Right lobe of liver (tissue), 4 donors: ENCODE results near the gene WDR45B.

Experiments
- POLR2A ChIP-seq: fragments of 450-650 bp; IDR thresholded peaks from one replicate; pipeline ENCODE4 v1.6.1; 2017; ENCODE audit warnings: antibody characterized with exemption, mild to moderate bottlenecking
- TF ChIP-seq, protein P1 (sequence below), 4 donors: fragments of 200-600 bp in 3 of 4; fragments of 450-650 bp in 1 of 4; IDR thresholded peaks; one replicate each; pipeline versions ENCODE4 v1.5.1 to v1.8.0; 2016 to 2022; ENCODE audit warnings: antibody characterized with exemption in 4 of 4, mild to moderate bottlenecking in 2 of 4
- donor health status: DM: no; HTN: no; CAD: no.
- donor health status: DM: no; HTN: no; CAD: no.
- donor health status: DM: no; HTN: yes; CAD: no.

DNA sequence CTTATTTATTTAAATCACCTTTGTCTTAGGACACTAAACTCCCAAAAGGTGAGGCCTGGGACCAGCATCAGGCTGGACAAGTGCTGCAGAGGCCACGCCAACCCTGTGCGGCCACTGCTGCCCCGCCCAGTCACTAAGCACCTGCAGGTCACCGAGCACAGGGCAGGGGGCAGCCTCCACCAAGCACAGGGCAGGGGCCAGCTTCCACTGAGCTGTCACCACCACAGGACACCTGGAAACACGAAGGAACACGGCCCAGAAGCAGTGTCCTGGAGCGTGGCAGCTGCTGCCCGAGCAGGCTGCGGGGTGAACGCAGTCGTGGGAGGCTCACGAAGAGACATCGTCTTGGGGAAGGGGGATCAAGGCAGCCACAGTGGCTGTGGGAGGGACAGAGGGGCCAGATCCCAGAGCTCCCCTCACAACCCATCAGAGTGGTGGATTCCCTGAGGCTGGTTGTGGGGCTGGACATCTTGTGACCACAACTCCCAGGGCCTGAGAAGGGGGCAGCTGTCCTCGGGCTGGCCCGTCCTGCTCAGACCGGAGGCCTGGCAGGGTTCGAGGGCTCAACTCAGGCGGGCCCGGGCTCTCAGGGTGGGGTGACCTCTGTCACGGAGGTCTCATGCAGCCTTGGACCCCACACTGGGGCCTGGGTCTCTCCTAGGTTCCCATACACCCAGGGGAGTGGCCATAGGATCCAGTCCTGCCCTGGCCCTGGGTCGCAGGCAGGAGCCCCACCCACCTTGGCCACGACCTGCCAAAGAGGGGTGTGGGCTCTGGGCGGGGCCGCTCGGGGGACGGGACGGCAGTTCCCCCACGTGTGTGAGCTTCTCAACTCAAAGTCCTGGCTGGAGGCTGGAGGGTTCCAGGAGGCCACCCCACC, 31.6 kb upstream of the WDR45B start:
- TF ChIP-seq, protein P1, sequence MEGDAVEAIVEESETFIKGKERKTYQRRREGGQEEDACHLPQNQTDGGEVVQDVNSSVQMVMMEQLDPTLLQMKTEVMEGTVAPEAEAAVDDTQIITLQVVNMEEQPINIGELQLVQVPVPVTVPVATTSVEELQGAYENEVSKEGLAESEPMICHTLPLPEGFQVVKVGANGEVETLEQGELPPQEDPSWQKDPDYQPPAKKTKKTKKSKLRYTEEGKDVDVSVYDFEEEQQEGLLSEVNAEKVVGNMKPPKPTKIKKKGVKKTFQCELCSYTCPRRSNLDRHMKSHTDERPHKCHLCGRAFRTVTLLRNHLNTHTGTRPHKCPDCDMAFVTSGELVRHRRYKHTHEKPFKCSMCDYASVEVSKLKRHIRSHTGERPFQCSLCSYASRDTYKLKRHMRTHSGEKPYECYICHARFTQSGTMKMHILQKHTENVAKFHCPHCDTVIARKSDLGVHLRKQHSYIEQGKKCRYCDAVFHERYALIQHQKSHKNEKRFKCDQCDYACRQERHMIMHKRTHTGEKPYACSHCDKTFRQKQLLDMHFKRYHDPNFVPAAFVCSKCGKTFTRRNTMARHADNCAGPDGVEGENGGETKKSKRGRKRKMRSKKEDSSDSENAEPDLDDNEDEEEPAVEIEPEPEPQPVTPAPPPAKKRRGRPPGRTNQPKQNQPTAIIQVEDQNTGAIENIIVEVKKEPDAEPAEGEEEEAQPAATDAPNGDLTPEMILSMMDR (IDR thresholded peaks at IDR 0.05) = peak in 2 of 4 donors; percentile 27 to 39
- TF ChIP-seq POLR2A = no peak
